SK-N-SH (cell line): Measurements from ENCODE around the gene PDK2. TPM values are rescaled to one million over a fixed set of nuclear protein-coding genes. Genes with fewer than 3 reads are reported as not detected.

Experiments
- CTCF ChIA-PET: fragments of 300-600, 350-600 bp; formaldehyde crosslinking; extraction: SDS; loops from one replicate; lab custom pipeline; 2021; lab: Yijun Ruan, JAX
- POLR2A ChIA-PET: fragments of 350-600 bp; sonication (Branson Sonifier 250); formaldehyde crosslinking; extraction: SDS; loops from one replicate; lab custom pipeline; 2020; ENCODE audit warnings: antibody characterized with exemption, inconsistent platforms; lab: Yijun Ruan, JAX
- DNase-seq: peaks from one replicate; pipeline ENCODE4 v3.0.0; 2012
- H2AFZ ChIP-seq: fragments of 200-600 bp; sonication (generic); 2 replicates; pipeline ENCODE4 v1.8.1; 2016; ENCODE audit warnings: antibody characterized with exemption, mild to moderate bottlenecking, low read depth
- H3F3A ChIP-seq: fragments of 200-600 bp; sonication (generic); replicated peaks from 2 replicates; pipeline ENCODE3; 2016; ENCODE audit warnings: antibody characterized with exemption, mild to moderate bottlenecking; ENCODE audit not compliant: insufficient read depth
- H3K27ac ChIP-seq, 2 experiments: fragments of 200-500 bp in 1 of 2; fragments of 200-600 bp in 1 of 2; sonication (Bioruptor generic) in 1 of 2; sonication (generic), shearing (Covaris generic) in 1 of 2; 2 replicates each; pipeline versions ENCODE4 v1.5.1 to v1.6.1; 2014 to 2016; ENCODE audit warnings: low read depth in 2 of 2, inconsistent platforms in 1 of 2, low read length in 1 of 2, mild to moderate bottlenecking in 1 of 2, mixed read lengths in 1 of 2
- H3K27me3 ChIP-seq: fragments of 200-600 bp; sonication (generic), shearing (Covaris generic); 2 replicates; pipeline ENCODE4 v1.6.1; 2016; ENCODE audit warnings: mixed run types; ENCODE audit not compliant: insufficient read depth
- H3K36me3 ChIP-seq, 2 experiments: fragments of 200-500 bp in 1 of 2; fragments of 200-600 bp in 1 of 2; sonication (Bioruptor generic) in 1 of 2; sonication (generic) in 1 of 2; replicated peaks in 1 of 2; 2 replicates each; pipeline versions ENCODE3 to v1.5.1; 2014 to 2016; ENCODE audit warnings: low read length in 1 of 2, mild to moderate bottlenecking in 1 of 2; ENCODE audit not compliant: insufficient read depth in 2 of 2, control insufficient read depth in 1 of 2
- H3K4me1 ChIP-seq, 2 experiments: fragments of 200-500 bp in 1 of 2; fragments of 200-600 bp in 1 of 2; sonication (Bioruptor generic) in 1 of 2; sonication (generic), shearing (Covaris generic) in 1 of 2; 2 replicates each; pipeline versions ENCODE4 v1.5.1 to v1.6.1; 2014 to 2016; ENCODE audit warnings: low read depth in 1 of 2, low read length in 1 of 2, mixed run types in 1 of 2; ENCODE audit not compliant: insufficient read depth in 2 of 2, control insufficient read depth in 1 of 2
- H3K4me2 ChIP-seq: fragments of 200-600 bp; sonication (generic), shearing (Covaris generic); 2 replicates; pipeline ENCODE4 v1.6.1; 2017; ENCODE audit warnings: mixed run types
- H3K4me3 ChIP-seq, 2 experiments: fragments of 200-500 bp in 1 of 2; fragments of 200-600 bp in 1 of 2; sonication (Bioruptor generic) in 1 of 2; sonication (generic), shearing (Covaris generic) in 1 of 2; 2 replicates each; pipeline versions ENCODE4 v1.5.1 to v1.8.1; 2014 to 2016; ENCODE audit warnings: low read depth in 2 of 2, inconsistent platforms in 1 of 2, low read length in 1 of 2, mild to moderate bottlenecking in 1 of 2, mixed read lengths in 1 of 2, moderate library complexity in 1 of 2
- H3K79me2 ChIP-seq: fragments of 200-600 bp; sonication (generic); 2 replicates; pipeline ENCODE4 v1.8.1; 2017; ENCODE audit warnings: mild to moderate bottlenecking; ENCODE audit not compliant: insufficient read depth
- H3K9ac ChIP-seq: fragments of 200-600 bp; sonication (generic); 2 replicates; pipeline ENCODE4 v1.6.1; 2017; ENCODE audit warnings: mixed run types
- H3K9me2 ChIP-seq: fragments of 200-600 bp; sonication (generic); 2 replicates; pipeline ENCODE4 v1.6.1; 2017; ENCODE audit warnings: mixed run types
- H3K9me3 ChIP-seq: fragments of 200-600 bp; sonication (generic); 2 replicates; pipeline ENCODE4 v1.6.1; 2017; ENCODE audit warnings: mixed run types, mild to moderate bottlenecking, moderate library complexity
- H4K20me1 ChIP-seq: fragments of 200-600 bp; sonication (generic); 2 replicates; pipeline ENCODE4 v1.6.1; 2017; ENCODE audit warnings: mild to moderate bottlenecking, mixed run types; ENCODE audit not compliant: insufficient read depth
- CHD2 ChIP-seq: fragments of 150-350 bp; IDR thresholded peaks from 2 replicates; pipeline ENCODE4 v1.6.1; 2018; ENCODE audit warnings: low read length; ENCODE audit not compliant: partially characterized antibody
- ELF1 ChIP-seq: IDR thresholded peaks from 2 replicates; pipeline ENCODE4 v1.4.0; 2012
- EZH2phosphoT487 ChIP-seq: fragments of 200-600 bp; sonication (generic); IDR thresholded peaks from 2 replicates; pipeline ENCODE4 v1.6.1; 2017; ENCODE audit warnings: low read depth, mixed run types, mild to moderate bottlenecking, antibody characterized with exemption, moderate library complexity, borderline replicate concordance
- FOSL2 ChIP-seq: IDR thresholded peaks from 2 replicates; pipeline ENCODE4 v1.4.0; 2012; ENCODE audit warnings: low read depth, mild to moderate bottlenecking, moderate library complexity, borderline replicate concordance
- FOXJ3 ChIP-seq: sonication (generic); formaldehyde crosslinking; IDR thresholded peaks from 2 replicates; pipeline ENCODE4 v1.5.1; 2020; ENCODE audit warnings: mild to moderate bottlenecking, missing genetic modification reagents
- GABPA ChIP-seq: IDR thresholded peaks from 2 replicates; pipeline ENCODE4 v1.4.0; 2012; ENCODE audit warnings: low read depth, mild to moderate bottlenecking
- GATA2 ChIP-seq: sonication (generic); formaldehyde crosslinking; IDR thresholded peaks from 2 replicates; pipeline ENCODE4 v1.5.0; 2020; ENCODE audit warnings: mild to moderate bottlenecking, missing genetic modification reagents
- JUND ChIP-seq: IDR thresholded peaks from 2 replicates; pipeline ENCODE4 v1.4.0; 2012
- MXI1 ChIP-seq: IDR thresholded peaks from 2 replicates; pipeline ENCODE4 v1.6.1; 2012; ENCODE audit warnings: mild to moderate bottlenecking, low read depth, low read length, improper control_type of control experiment
- NFIC ChIP-seq: IDR thresholded peaks from 2 replicates; pipeline ENCODE4 v1.4.0; 2012; ENCODE audit warnings: borderline replicate concordance
- NRF1 ChIP-seq: IDR thresholded peaks from 2 replicates; pipeline ENCODE4 v1.6.1; 2012; ENCODE audit warnings: low read depth, mild to moderate bottlenecking, low read length
- PBX3 ChIP-seq: IDR thresholded peaks from 2 replicates; pipeline ENCODE4; 2012
- POLR2AphosphoS5 ChIP-seq: IDR thresholded peaks from 2 replicates; pipeline ENCODE4 v1.6.1; 2012; ENCODE audit warnings: low read depth, low read length
- RAD21 ChIP-seq: IDR thresholded peaks from 2 replicates; pipeline ENCODE4 v1.6.1; 2012; ENCODE audit warnings: mild to moderate bottlenecking, low read length
- RFX5 ChIP-seq: IDR thresholded peaks from 2 replicates; pipeline ENCODE4 v1.6.1; 2012; ENCODE audit warnings: mild to moderate bottlenecking, improper control_type of control experiment, low read length
- SIN3A ChIP-seq: IDR thresholded peaks from 2 replicates; pipeline ENCODE4 v1.6.1; 2012; ENCODE audit warnings: low read depth, mild to moderate bottlenecking, low read length, moderate library complexity, borderline replicate concordance
- SMC3 ChIP-seq: IDR thresholded peaks from 2 replicates; pipeline ENCODE4 v1.6.1; 2012; ENCODE audit warnings: low read depth, low read length, improper control_type of control experiment
- TEAD4 ChIP-seq: IDR thresholded peaks from 2 replicates; pipeline ENCODE4 v1.4.0; 2012; ENCODE audit warnings: mild to moderate bottlenecking, borderline replicate concordance; ENCODE audit not compliant: insufficient read depth
- WGBS: methylation state at CpG from one replicate; pipeline ENCODE4 v1.1.6; 2017; ENCODE audit warnings: low lambda C conversion rate; 5-methylcytosine and 5-hydroxymethylcytosine counted together
- polyA plus RNA-seq, 3 experiments: library from polyadenylated mRNA; depleted of rRNA; stranded (reverse); fragments of >200 nt; gene quantifications; 2 replicates each; pipeline ENCODE4 v1.2.3, GENCODE V29; 2012
- TF ChIP-seq, protein P1 (sequence below): fragments of 200-600 bp; sonication (generic); IDR thresholded peaks from 2 replicates; pipeline ENCODE4 v1.6.1; 2017; ENCODE audit warnings: antibody characterized with exemption, mild to moderate bottlenecking, moderate library complexity
- TF ChIP-seq, protein P2 (sequence below): IDR thresholded peaks from 2 replicates; pipeline ENCODE4 v1.4.0; 2012; ENCODE audit warnings: low read depth
- TF ChIP-seq, protein P3 (sequence below): fragments of 150-350 bp; IDR thresholded peaks from 2 replicates; pipeline ENCODE4 v1.6.1; 2016; ENCODE audit warnings: mild to moderate bottlenecking, low read depth, low read length
- TF ChIP-seq, protein P4 (sequence below): IDR thresholded peaks from 2 replicates; pipeline ENCODE4 v1.4.0; 2012; ENCODE audit warnings: low read depth, borderline replicate concordance

Gene PDK2
- polyA plus RNA-seq, 1 of the 3 experiments (the other 2 are of a cell fraction) = 124 TPM

- TF ChIP-seq, protein P1, sequence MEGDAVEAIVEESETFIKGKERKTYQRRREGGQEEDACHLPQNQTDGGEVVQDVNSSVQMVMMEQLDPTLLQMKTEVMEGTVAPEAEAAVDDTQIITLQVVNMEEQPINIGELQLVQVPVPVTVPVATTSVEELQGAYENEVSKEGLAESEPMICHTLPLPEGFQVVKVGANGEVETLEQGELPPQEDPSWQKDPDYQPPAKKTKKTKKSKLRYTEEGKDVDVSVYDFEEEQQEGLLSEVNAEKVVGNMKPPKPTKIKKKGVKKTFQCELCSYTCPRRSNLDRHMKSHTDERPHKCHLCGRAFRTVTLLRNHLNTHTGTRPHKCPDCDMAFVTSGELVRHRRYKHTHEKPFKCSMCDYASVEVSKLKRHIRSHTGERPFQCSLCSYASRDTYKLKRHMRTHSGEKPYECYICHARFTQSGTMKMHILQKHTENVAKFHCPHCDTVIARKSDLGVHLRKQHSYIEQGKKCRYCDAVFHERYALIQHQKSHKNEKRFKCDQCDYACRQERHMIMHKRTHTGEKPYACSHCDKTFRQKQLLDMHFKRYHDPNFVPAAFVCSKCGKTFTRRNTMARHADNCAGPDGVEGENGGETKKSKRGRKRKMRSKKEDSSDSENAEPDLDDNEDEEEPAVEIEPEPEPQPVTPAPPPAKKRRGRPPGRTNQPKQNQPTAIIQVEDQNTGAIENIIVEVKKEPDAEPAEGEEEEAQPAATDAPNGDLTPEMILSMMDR = no peak
- TF ChIP-seq PBX3 = no peak
- no peak for TF ChIP-seq SIN3A
- TF ChIP-seq MXI1 = no peak
- no peak for TF ChIP-seq GABPA
- TF ChIP-seq, protein P2, sequence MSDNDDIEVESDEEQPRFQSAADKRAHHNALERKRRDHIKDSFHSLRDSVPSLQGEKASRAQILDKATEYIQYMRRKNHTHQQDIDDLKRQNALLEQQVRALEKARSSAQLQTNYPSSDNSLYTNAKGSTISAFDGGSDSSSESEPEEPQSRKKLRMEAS = no peak
- TF ChIP-seq, protein P3, sequence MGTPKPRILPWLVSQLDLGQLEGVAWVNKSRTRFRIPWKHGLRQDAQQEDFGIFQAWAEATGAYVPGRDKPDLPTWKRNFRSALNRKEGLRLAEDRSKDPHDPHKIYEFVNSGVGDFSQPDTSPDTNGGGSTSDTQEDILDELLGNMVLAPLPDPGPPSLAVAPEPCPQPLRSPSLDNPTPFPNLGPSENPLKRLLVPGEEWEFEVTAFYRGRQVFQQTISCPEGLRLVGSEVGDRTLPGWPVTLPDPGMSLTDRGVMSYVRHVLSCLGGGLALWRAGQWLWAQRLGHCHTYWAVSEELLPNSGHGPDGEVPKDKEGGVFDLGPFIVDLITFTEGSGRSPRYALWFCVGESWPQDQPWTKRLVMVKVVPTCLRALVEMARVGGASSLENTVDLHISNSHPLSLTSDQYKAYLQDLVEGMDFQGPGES = no peak
- TF ChIP-seq SMC3 = no peak
- TF ChIP-seq NRF1 = no peak
- no peak for TF ChIP-seq NFIC
- no peak for TF ChIP-seq RFX5
- no peak for TF ChIP-seq FOXJ3 (CRISPR knock-in tag)
- no peak for TF ChIP-seq JUND
- TF ChIP-seq, all 33 proteins: peak for 0
Measured at GRCh38 chr17:50144845-50145531, 49.8 kb downstream of the PDK2 start (continued).

GRCh38 chr17:50145532-50146229, 50.5 kb downstream of the PDK2 start:
- Histone ChIP-seq H3K27ac (no peak overlapping the region), H3K9ac (no peak overlapping the region), H3K27me3 (no peaks in the 10 kb centered on the region), H4K20me1 (peaks cover 77% of the 10 kb centered on the region), H3K4me2 (peak overlapping the region; percentile 97; the same call in 1 of the 2 replicates), H3K4me1 (peaks cover 21 to 32% of the 10 kb centered on the region in 2 experiments; a peak in 3 of 4 replicates), H3K36me3 (peaks cover 29 to 49% of the 10 kb centered on the region in 2 experiments), H3K9me3 (no peaks in the 10 kb centered on the region), H2AFZ (no peak overlapping the region), H3K9me2 (no peaks in the 10 kb centered on the region), H3K4me3 (no peak overlapping the region), H3K79me2 (peaks cover 82% of the 10 kb centered on the region), H3F3A (peaks cover 28% of the 10 kb centered on the region)
- POLR2A ChIA-PET = interaction anchor here (0.9 to 1.3 kb wide), 3 partner anchors 13 to 32 kb away, joined by 3 to 4 read pairs (median 3); partner anchors contain the start of gene SAMD14
- DNase-seq = no peak
- WGBS = 82% methylated on average over 10 of the region's 11 CpGs
- CTCF ChIA-PET = interaction anchor here (0.6 to 12.8 kb wide), 15 partner anchors 8 to 151 kb away, joined by 3 to 169 read pairs (median 4); partner anchors contain the start of gene COL1A1
- TF ChIP-seq, protein P4, sequence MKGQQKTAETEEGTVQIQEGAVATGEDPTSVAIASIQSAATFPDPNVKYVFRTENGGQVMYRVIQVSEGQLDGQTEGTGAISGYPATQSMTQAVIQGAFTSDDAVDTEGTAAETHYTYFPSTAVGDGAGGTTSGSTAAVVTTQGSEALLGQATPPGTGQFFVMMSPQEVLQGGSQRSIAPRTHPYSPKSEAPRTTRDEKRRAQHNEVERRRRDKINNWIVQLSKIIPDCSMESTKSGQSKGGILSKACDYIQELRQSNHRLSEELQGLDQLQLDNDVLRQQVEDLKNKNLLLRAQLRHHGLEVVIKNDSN = no peak
- TF ChIP-seq, protein P2 = no peak
- no peak for TF ChIP-seq TEAD4
- no peak for TF ChIP-seq ELF1
- no peak for TF ChIP-seq GATA2 (CRISPR knock-in tag)
- TF ChIP-seq PBX3 = no peak
- TF ChIP-seq SMC3 = no peak
- TF ChIP-seq CHD2 = no peak
- TF ChIP-seq EZH2phosphoT487 = no peak
- no peak for TF ChIP-seq POLR2AphosphoS5
- no peak for TF ChIP-seq FOSL2
- no peak for TF ChIP-seq GABPA
- no peak for TF ChIP-seq RAD21
